ENCODE data around the gene SLC49A3. TPM values are rescaled to one million over a fixed set of nuclear protein-coding genes. Genes with fewer than 3 reads are reported as not detected.

The SLC49A3 gene
- total and polyA plus RNA-seq, 2 of the 8 experiments (the other 6 are each of a cell fraction or from before 2014, with no cell fraction given): 5.0 to 8.8 TPM

DNA sequence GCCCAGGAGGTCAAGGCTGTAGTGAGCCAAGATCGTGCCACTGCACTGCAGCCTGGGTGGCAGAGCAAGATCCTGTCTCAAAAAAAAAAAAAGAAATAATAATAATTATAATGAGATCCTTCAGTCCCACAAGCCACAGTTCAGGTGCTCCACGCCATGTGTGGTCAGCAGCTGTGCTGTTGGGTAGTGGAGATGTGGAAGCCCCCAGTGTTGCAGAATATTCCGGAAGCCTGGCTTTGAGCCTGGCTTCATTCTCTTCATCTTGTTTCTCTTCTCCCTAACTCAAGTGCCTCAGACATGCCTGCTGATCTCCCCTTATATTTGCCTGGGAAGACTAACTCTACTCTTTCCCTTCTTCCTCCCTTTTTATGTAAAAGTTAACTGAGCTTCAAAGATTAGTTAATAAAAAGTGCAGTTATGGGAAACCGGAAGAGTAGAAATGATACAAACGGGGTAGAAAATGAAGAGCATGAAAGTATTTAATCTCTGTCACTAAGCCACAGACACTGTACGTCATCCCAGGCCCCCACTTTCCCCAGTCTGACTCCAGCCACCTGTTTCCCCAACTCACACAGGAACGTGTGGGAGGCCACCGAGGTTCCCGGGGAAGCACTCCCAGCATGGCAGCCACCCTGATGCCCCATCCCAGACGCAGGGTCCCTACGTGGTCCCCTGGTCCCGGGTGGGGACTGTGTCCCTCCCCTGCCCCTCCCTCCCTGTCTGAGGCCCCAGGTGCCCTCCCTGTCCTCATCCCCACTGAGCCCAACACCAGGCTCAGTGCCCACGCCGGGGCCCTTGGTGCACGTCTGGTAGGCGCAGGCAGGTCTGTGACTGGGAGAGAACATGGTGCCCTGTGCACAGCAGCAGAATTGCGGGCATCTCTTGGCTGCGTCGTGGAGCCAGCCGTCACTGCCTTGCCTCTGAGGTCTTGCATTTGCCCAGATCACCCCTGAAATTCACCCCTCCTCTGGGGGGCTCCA is 40.7 kb upstream of the SLC49A3 start (continued):
- TF ChIP-seq RBBP5 (IDR thresholded peaks at IDR 0.05; ENCODE audit: borderline replicate concordance, low read depth, low read length) (no peak), EGR1 (IDR thresholded peaks at IDR 0.05; ENCODE audit: borderline replicate concordance, low read depth, low read length) (no peak), BRCA1 (IDR thresholded peaks at IDR 0.05; ENCODE audit: low read depth, low read length) (no peak), TCF12 (IDR thresholded peaks at IDR 0.05; ENCODE audit: low read depth, low read length) (no peak), CREB1 (IDR thresholded peaks at IDR 0.05) (no peak), POLR2A (IDR thresholded peaks at IDR 0.05; ENCODE audit: control extremely low read depth in 1 of 2, low read depth in 2 of 2, low read length in 2 of 2) (no peak), SAP30 (IDR thresholded peaks at IDR 0.05; ENCODE audit: insufficient read depth, insufficient replicate concordance, low read length) (no peak), SIRT6 (IDR thresholded peaks at IDR 0.05; ENCODE audit: low read length) (no peak), SP1 (IDR thresholded peaks at IDR 0.05; ENCODE audit: low read depth, low read length) (no peak), JUND (IDR thresholded peaks at IDR 0.05; ENCODE audit: low read length) (no peak), SP4 (IDR thresholded peaks at IDR 0.05; ENCODE audit: low read length) (no peak), TBP (IDR thresholded peaks at IDR 0.05; ENCODE audit: low read depth, low read length) (no peak)

Measured in H1 (cell line).